A204.1 (cell line): ENCODE data around the gene HOXB5.

ENCODE experiments used
- FAIRE-seq: peaks from 2 replicates; lab custom pipeline; 2012; peaks lifted over from hg19 to GRCh38; lab: Jason Lieb, UNC

The HOXB5 gene

GRCh38 chr17:48601539-48602425, 8.2 kb upstream of the HOXB5 start:
- no peak for FAIRE-seq

- no peak for FAIRE-seq
Measured at GRCh38 chr17:48601207-48601538, 7.6 kb upstream of the HOXB5 start.

GRCh38 chr17:48600244-48601098, 6.9 kb upstream of the HOXB5 start:
- no peak for FAIRE-seq

GRCh38 chr17:48599354-48599753, 5.8 kb upstream of the HOXB5 start:
- FAIRE-seq: no peak

GRCh38 chr17:48598736-48599135, 5.2 kb upstream of the HOXB5 start:
- FAIRE-seq: no peak

GRCh38 chr17:48597778-48598631, 4.4 kb upstream of the HOXB5 start:
- FAIRE-seq: no peak

GRCh38 chr17:48597528-48597777, 3.9 kb upstream of the HOXB5 start:
- no peak for FAIRE-seq

GRCh38 chr17:48596735-48597527, 3.4 kb upstream of the HOXB5 start:
- no peak for FAIRE-seq

GRCh38 chr17:48596000-48596734, 2.6 kb upstream of the HOXB5 start:
- no peak for FAIRE-seq

- no peak for FAIRE-seq
Measured at GRCh38 chr17:48595278-48595999, 1.9 kb upstream of the HOXB5 start.

GRCh38 chr17:48594538-48595277, 1.1 kb upstream of the HOXB5 start:
- FAIRE-seq: no peak

GRCh38 chr17:48593840-48594537, 410 bp upstream of the HOXB5 start:
- no peak for FAIRE-seq

GRCh38 chr17:48592577-48592976, 1.0 kb downstream of the HOXB5 start:
- FAIRE-seq: no peak

GRCh38 chr17:48592057-48592514, 1.5 kb downstream of the HOXB5 start:
- FAIRE-seq: no peak

GRCh38 chr17:48591255-48592056, 2.1 kb downstream of the HOXB5 start:
- no peak for FAIRE-seq

- FAIRE-seq: no peak
Measured at GRCh38 chr17:48590607-48591161, 2.9 kb downstream of the HOXB5 start.

GRCh38 chr17:48589831-48590606, 3.6 kb downstream of the HOXB5 start, which contains the start of gene HOXB3:
TSS of gene HOXB3 (minus strand) at chr17:48590241. CDS start at chr17:48552474, 37,767 bp downstream.
- no peak for FAIRE-seq
